AG04449 (cell line): ENCODE measurements around the gene GSG1L.

Source experiments
- CTCF ChIA-PET: fragments of 350-600 bp; formaldehyde crosslinking; extraction: SDS; loops from one replicate; lab custom pipeline; 2021; ENCODE audit warnings: antibody characterized with exemption; lab: Yijun Ruan, JAX
- POLR2A ChIA-PET: fragments of 400-600, 350-600 bp; formaldehyde crosslinking; extraction: SDS; loops from one replicate; lab custom pipeline; 2020; ENCODE audit warnings: antibody characterized with exemption, inconsistent platforms; lab: Yijun Ruan, JAX
- DNase-seq: peaks from one replicate; pipeline ENCODE4 v3.0.0-alpha.2; 2010; ENCODE audit warnings: low read depth, low spot score
- H3K4me3 ChIP-seq: 2 replicates; pipeline ENCODE4 v1.5.1; 2011; ENCODE audit warnings: low read depth, mild to moderate bottlenecking, control low read depth, low read length
- TF ChIP-seq, protein P1 (sequence below): IDR thresholded peaks from one replicate; pipeline ENCODE4 v1.5.1; 2011; ENCODE audit warnings: mild to moderate bottlenecking, moderate library complexity, low read length, control low read depth, inconsistent platforms; ENCODE audit not compliant: insufficient read depth; ENCODE audit errors: missing control alignments

GSG1L gene

DNA sequence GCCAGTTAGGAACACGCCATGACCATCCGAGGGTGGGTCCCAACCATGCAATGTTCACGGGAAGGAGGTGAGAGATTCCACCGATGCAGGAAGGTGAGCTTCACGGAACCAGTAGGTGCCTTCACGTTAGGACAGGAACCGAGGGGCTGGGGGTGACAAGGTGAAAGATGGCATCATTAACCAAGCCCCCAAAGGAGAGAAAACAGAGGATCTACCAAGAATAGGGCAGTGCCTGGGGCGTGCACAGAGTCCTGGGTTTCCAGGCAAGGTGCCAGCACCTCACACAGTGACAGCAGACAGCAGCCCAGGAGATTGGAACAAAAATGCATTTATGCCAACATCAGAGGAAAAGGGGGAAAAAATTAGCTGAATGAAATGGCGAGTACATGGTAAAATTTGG, 137.9 kb downstream of the GSG1L start:
- no peak for DNase-seq
- ChIA-PET CTCF (no interaction called here), POLR2A (no interaction called here)
- TF ChIP-seq, protein P1, sequence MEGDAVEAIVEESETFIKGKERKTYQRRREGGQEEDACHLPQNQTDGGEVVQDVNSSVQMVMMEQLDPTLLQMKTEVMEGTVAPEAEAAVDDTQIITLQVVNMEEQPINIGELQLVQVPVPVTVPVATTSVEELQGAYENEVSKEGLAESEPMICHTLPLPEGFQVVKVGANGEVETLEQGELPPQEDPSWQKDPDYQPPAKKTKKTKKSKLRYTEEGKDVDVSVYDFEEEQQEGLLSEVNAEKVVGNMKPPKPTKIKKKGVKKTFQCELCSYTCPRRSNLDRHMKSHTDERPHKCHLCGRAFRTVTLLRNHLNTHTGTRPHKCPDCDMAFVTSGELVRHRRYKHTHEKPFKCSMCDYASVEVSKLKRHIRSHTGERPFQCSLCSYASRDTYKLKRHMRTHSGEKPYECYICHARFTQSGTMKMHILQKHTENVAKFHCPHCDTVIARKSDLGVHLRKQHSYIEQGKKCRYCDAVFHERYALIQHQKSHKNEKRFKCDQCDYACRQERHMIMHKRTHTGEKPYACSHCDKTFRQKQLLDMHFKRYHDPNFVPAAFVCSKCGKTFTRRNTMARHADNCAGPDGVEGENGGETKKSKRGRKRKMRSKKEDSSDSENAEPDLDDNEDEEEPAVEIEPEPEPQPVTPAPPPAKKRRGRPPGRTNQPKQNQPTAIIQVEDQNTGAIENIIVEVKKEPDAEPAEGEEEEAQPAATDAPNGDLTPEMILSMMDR: no peak
- no peak overlapping the region for H3K4me3 ChIP-seq

- CTCF ChIA-PET: interaction anchor here (1.4 kb wide), 1 partner anchor 146 kb away, joined by 3 read pairs; no protein-coding TSS in a partner anchor
- DNase-seq: no peak
- TF ChIP-seq, protein P1: no peak
- POLR2A ChIA-PET: no interaction called here
- H3K4me3 ChIP-seq: no peak overlapping the region
These were observed 138.9 kb downstream of the GSG1L start for GRCh38 chr16:27924411-27925118.

DNA sequence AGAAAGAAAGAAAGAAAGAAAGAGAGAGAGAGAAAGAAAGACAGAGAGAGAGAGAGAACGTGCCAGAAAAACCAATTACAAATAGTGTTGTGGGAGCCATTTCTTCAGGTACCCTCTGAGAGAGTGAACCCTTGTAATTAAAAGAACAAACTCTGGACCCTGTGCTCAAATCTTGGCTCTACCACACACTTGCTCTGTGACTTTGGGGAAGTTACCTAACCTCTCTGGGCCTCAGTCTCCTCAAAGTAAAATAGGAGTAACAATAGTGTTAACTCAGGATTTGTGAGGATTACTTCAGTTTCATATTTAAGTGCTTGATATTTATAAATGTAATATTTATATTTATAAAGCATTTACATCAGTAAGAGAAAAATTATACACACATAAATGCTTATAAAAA, 139.8 kb downstream of the GSG1L start:
- DNase-seq: no peak
- POLR2A ChIA-PET: no interaction called here
- TF ChIP-seq, protein P1: no peak
- no peak overlapping the region for H3K4me3 ChIP-seq
- CTCF ChIA-PET: interaction anchor here (1.4 kb wide), 1 partner anchor 147 kb away, joined by 3 read pairs; no protein-coding TSS in a partner anchor

DNA sequence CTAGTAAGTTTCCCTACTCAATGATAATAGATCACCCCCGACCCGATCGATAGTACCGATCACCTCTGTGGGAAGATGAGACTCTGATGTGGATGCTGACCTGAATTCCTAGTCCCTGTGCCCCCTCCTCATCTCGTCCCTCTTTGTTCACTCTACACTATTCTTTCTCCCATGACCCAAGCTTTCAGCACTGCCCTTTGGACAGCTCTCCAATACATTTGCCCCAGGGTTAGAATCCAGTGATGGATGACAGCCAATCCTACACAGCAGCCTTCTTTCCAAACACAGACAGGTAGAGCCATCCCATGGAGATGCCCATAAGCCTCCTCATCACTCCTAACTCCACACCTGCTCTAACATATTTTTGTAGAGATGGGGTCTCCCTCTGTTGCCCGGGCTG, 141.1 kb downstream of the GSG1L start:
- POLR2A ChIA-PET: no interaction called here

GRCh38 chr16:27921134-27921533, 142.4 kb downstream of the GSG1L start:
- CTCF ChIA-PET: no interaction called here
- TF ChIP-seq, protein P1: no peak
- no peak for DNase-seq
- POLR2A ChIA-PET: no interaction called here
- no peak overlapping the region for H3K4me3 ChIP-seq

More for the DNA sequence above, 141.1 kb downstream of the GSG1L start:
- TF ChIP-seq, protein P1: no peak
- no peak overlapping the region for H3K4me3 ChIP-seq
- DNase-seq: no peak
- CTCF ChIA-PET: no interaction called here

DNA sequence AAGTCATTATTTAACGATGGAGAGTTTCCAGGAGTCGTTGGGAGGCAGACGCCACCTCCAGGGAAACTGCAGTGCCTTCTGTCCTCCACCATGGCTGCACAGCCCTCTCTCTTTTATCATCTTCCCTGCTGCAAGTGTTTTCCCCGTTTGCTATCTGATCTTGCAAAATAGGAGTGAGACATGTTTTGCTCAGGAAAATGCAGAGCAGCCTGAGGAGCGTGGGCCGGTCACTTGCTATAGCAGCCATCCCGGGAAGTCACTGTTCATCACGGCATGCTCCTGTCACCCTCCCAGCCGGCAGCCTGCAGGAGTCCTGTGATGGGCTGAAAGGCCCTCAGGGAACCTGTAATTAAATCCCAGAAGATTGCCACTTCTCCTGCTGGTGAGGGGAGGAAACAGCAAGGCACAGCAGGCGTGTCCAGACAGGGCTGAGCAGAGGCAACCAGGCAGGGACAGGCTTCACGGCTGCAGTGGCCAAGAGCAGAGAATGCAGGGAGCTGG, 143.1 kb downstream of the GSG1L start:
- DNase-seq: no peak

More for the DNA sequence above, 143.1 kb downstream of the GSG1L start:
- POLR2A ChIA-PET: no interaction called here
- no peak overlapping the region for H3K4me3 ChIP-seq
- CTCF ChIA-PET: no interaction called here
- TF ChIP-seq, protein P1: no peak
